ENCODE measurements around the gene ZNF467.

Gene ZNF467

DNA sequence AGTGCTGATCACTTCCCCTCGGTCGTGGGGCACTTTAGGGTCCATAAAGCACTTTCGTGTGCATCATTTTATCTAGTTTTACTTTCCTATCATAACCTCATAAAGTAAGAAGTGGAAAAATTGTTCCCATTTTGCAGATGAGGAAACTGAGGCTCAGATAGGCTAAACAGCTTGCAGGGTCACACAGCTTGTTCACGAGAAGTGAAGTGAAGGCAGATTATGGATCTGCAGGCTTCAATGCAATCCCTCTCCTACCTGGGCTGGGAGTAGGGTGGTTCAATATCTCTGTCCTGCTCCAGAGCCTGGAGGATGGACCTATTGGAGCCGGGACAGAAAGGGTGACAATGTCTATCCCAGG lies 10.8 kb upstream of the ZNF467 start:
- no peak for DNase-seq
- no peaks in the 10 kb centered on the region for H3K9me3 ChIP-seq (ENCODE audit: severe bottlenecking)
- TF ChIP-seq, protein P1, sequence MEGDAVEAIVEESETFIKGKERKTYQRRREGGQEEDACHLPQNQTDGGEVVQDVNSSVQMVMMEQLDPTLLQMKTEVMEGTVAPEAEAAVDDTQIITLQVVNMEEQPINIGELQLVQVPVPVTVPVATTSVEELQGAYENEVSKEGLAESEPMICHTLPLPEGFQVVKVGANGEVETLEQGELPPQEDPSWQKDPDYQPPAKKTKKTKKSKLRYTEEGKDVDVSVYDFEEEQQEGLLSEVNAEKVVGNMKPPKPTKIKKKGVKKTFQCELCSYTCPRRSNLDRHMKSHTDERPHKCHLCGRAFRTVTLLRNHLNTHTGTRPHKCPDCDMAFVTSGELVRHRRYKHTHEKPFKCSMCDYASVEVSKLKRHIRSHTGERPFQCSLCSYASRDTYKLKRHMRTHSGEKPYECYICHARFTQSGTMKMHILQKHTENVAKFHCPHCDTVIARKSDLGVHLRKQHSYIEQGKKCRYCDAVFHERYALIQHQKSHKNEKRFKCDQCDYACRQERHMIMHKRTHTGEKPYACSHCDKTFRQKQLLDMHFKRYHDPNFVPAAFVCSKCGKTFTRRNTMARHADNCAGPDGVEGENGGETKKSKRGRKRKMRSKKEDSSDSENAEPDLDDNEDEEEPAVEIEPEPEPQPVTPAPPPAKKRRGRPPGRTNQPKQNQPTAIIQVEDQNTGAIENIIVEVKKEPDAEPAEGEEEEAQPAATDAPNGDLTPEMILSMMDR (IDR thresholded peaks at IDR 0.05; ENCODE audit: low read depth, low read length), result no peak
- H3K36me3 ChIP-seq, result no peaks in the 10 kb centered on the region
- H3K4me3 ChIP-seq (ENCODE audit: low read depth, low read length), result no peak overlapping the region
- H3K27ac ChIP-seq, result no peak overlapping the region
- H3K27me3 ChIP-seq (ENCODE audit: insufficient read depth, low read depth, severe bottlenecking), result no peaks in the 10 kb centered on the region

DNA sequence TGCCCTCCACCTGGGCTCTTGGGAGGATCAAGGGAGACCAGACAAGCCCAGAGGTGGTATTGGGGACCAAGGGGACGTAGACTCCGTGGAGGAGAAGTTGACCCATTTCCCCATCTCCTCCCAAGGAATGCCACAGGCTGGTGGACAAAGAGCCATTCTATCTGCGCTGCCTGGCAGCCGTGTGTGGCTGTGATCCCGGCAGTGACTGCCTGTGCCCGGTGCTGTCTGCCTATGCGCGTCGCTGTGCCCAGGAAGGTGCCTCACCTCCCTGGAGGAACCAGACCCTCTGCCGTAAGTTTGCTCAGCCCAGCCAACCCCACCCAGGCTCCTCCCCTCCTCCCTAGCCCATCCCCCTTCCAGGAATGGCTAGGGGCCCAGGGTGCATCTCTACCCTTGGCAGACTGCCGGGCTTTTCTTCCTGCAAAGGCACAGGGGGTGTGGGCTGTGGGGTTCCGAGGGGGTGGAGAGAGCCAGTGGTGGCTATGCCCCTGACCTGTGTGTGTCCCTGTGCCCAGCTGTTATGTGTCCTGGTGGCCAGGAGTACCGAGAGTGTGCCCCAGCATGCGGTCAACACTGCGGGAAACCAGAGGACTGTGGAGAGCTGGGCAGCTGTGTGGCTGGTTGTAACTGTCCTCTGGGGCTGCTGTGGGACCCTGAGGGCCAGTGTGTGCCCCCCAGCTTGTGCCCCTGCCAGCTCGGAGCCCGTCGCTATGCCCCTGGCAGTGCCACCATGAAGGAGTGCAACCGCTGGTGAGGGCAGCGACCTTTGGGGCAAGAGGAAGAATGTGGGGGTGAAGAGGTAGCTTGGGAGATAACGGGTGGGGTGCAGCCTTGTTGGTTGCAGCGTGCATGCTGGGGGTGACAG lies 10.2 kb upstream of the ZNF467 start:
- Histone ChIP-seq H3K36me3 (no peaks in the 10 kb centered on the region), H3K9me3 (ENCODE audit: severe bottlenecking) (no peaks in the 10 kb centered on the region), H3K27me3 (ENCODE audit: insufficient read depth, low read depth, severe bottlenecking) (no peaks in the 10 kb centered on the region), H3K27ac (no peak overlapping the region), H3K4me3 (ENCODE audit: low read depth, low read length) (no peak overlapping the region)
- DNase-seq, result no peak
- TF ChIP-seq, protein P1 (IDR thresholded peaks at IDR 0.05; ENCODE audit: low read depth, low read length), result no peak

DNA sequence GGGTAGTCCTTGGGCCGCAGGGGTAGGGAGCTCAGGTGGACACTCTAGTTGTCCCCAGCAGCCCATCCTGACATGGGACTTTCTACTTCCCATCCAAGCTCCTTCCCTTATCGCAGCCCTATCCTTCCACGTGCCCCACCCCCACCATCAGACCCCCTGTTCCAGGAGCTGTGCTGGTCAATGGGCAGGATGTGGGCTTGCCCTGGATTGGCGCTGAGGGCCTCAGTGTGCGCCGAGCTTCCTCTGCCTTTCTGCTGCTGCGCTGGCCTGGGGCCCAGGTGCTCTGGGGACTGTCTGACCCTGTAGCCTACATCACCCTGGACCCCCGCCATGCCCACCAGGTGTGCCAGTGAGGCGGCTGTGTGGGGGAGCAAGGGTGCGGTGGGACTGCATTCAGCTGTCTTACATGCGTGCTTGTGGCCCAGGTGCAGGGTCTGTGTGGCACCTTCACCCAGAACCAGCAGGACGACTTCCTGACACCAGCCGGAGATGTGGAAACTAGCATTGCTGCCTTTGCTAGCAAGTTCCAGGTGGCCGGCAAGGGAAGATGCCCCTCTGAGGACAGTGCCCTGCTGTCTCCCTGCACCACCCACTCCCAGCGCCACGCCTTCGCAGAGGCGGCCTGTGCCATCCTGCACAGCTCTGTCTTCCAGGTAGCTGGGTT lies 9.4 kb upstream of the ZNF467 start:
- no peak for DNase-seq
- TF ChIP-seq, protein P1 (IDR thresholded peaks at IDR 0.05; ENCODE audit: low read depth, low read length), result no peak
- Histone ChIP-seq H3K27ac (no peak overlapping the region), H3K4me3 (ENCODE audit: low read depth, low read length) (no peak overlapping the region), H3K9me3 (ENCODE audit: severe bottlenecking) (no peaks in the 10 kb centered on the region), H3K36me3 (no peaks in the 10 kb centered on the region), H3K27me3 (ENCODE audit: insufficient read depth, low read depth, severe bottlenecking) (no peaks in the 10 kb centered on the region)

DNA sequence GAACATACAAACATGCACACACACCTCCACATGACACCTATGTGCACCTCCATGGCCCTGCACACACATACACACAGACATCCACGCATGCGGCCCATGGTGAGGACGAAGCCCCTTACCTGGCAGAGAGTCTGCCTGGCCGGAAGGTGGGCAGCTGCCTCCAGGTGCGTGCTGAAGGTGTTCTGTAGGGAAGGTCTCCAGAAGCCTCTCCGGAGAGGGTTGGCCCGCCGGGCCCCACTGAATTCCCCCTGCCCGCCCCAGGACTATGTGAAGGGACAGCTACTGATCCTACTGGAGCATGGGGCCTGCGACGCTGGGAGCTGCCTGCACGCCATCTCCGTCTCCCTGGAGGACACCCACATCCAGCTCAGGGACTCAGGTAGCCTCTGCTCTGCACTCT lies 8.5 kb upstream of the ZNF467 start:
- no peak for DNase-seq
- Histone ChIP-seq H3K27ac (no peak overlapping the region), H3K36me3 (no peaks in the 10 kb centered on the region), H3K27me3 (ENCODE audit: insufficient read depth, low read depth, severe bottlenecking) (no peaks in the 10 kb centered on the region), H3K9me3 (ENCODE audit: severe bottlenecking) (no peaks in the 10 kb centered on the region), H3K4me3 (ENCODE audit: low read depth, low read length) (no peak overlapping the region)
- TF ChIP-seq, protein P1 (IDR thresholded peaks at IDR 0.05; ENCODE audit: low read depth, low read length), result no peak

DNA sequence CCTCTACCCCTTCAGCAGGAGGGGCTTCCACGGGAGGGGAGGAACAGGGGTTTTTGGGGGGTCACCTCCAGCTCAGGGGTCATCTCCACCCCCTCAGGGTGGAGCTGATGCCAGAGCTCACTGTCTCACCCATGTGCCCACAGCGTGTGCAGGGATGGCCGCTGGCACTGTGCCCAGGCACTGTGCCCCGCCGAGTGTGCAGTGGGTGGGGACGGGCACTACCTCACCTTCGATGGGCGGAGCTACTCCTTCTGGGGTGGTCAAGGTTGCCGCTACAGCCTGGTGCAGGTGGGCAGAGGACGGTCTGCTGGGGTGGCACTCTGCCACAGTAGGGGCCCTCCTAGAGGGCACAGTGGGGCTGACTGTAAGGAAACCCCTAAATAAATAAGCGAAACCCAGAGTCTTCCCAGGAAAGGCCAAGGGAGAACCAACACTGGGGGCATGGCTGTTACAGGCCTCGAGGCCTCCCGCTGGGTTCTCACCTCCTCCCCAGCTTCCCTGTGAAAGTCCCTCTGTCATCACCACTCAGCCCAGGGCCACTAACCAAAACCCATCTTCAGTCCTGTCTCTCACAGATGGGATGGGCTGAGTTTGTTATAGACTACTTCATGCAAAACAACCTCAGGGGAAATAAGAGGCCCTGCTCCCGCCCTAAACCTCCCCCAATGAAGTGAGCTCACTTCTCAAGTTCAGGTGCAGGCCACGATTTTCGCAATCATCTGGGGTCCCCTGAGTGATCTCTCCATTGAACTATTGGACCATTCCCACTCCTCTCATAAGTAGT lies 7.4 kb upstream of the ZNF467 start:
- no peak for DNase-seq
- no peak overlapping the region for H3K27ac ChIP-seq

More for the DNA sequence above, 7.4 kb upstream of the ZNF467 start:
- no peaks in the 10 kb centered on the region for H3K9me3 ChIP-seq (ENCODE audit: severe bottlenecking)
- TF ChIP-seq, protein P1 (IDR thresholded peaks at IDR 0.05; ENCODE audit: low read depth, low read length), result no peak
- no peaks in the 10 kb centered on the region for H3K36me3 ChIP-seq
- H3K27me3 ChIP-seq (ENCODE audit: insufficient read depth, low read depth, severe bottlenecking), result no peaks in the 10 kb centered on the region
- no peak overlapping the region for H3K4me3 ChIP-seq (ENCODE audit: low read depth, low read length)

All from WERI-Rb-1 (cell line).